ENCODE measurements around the gene SPOCK3. TPM values are rescaled to one million over a fixed set of nuclear protein-coding genes. Genes with fewer than 3 reads are reported as not detected.

Gene SPOCK3
- total RNA-seq, 1 donor, result not detected

DNA sequence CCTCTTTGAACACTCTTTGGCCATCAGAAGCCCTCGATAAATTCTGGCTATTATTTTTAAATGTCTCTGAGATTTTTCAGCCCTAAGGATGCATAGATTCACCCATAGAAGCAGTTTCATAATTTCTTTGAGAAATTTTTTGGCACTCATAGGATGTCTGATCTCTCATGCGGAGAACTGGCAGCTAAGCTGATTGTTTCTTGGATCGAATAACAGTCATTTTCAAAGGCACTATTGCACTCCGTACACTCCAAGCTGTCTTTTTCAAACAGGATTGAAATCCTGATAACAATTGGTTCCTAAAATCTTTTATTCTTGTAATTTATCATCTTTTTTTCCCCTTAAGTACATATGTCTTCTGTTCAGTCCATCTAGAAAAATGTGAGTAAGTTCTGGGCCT is 411.9 kb downstream of the SPOCK3 start:
- TF ChIP-seq CTCF (IDR thresholded peaks at IDR 0.05; ENCODE audit: extremely low read depth, low read depth, low read length), result no peak
- H3K4me2 ChIP-seq (ENCODE audit: insufficient read depth, low read length), result no peak overlapping the region
- DNase-seq (ENCODE audit: insufficient read length, low spot score, missing footprints), result no peak

DNA sequence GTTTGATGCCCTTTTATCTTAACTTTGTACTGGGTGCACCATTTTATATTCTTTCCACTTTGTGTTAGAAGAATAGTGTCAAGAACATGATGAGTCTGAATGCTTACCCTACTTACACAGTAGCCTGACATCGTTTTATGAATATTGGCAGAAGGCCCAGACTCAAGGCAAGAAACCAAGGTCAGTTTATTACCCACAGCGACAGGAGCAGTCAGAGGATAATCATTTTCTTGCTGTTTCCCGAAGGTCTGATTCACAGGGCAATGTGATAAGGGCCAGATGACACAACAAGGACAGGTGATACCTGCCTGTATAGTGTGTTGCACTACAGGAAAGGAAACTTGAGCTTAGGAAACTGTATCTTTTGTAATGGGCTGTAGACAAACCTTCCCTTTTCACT is 417.4 kb downstream of the SPOCK3 start:
- Histone ChIP-seq H2AFZ (ENCODE audit: low read length) (no peak overlapping the region), H3K27ac (ENCODE audit: low read depth, low read length) (no peak overlapping the region), H4K20me1 (ENCODE audit: insufficient read depth, low read length) (no peaks in the 10 kb centered on the region), H3K36me3 (ENCODE audit: insufficient read depth, low read length) (no peaks in the 10 kb centered on the region), H3K4me1 (ENCODE audit: insufficient read depth, low read length) (no peaks in the 10 kb centered on the region), H3K4me3 (ENCODE audit: insufficient read depth, low read length) (no peak overlapping the region), H3K79me2 (ENCODE audit: insufficient read depth, low read length) (no peaks in the 10 kb centered on the region), H3K27me3 (ENCODE audit: insufficient read depth, low read length) (no peaks in the 10 kb centered on the region), H3K4me2 (ENCODE audit: insufficient read depth, low read length) (no peak overlapping the region), H3K9me3 (ENCODE audit: low read depth, low read length) (no peaks in the 10 kb centered on the region)
- DNase-seq (ENCODE audit: insufficient read length, low spot score, missing footprints), result no peak
- no peak for TF ChIP-seq CTCF (IDR thresholded peaks at IDR 0.05; ENCODE audit: extremely low read depth, low read depth, low read length)

More for the DNA sequence above, 411.9 kb downstream of the SPOCK3 start:
- Histone ChIP-seq H3K4me1 (ENCODE audit: insufficient read depth, low read length) (no peaks in the 10 kb centered on the region), H4K20me1 (ENCODE audit: insufficient read depth, low read length) (no peaks in the 10 kb centered on the region), H3K4me3 (ENCODE audit: insufficient read depth, low read length) (no peak overlapping the region), H3K27ac (ENCODE audit: low read depth, low read length) (no peak overlapping the region), H2AFZ (ENCODE audit: low read length) (no peak overlapping the region), H3K9me3 (ENCODE audit: low read depth, low read length) (no peaks in the 10 kb centered on the region), H3K27me3 (ENCODE audit: insufficient read depth, low read length) (no peaks in the 10 kb centered on the region), H3K36me3 (ENCODE audit: insufficient read depth, low read length) (no peaks in the 10 kb centered on the region), H3K79me2 (ENCODE audit: insufficient read depth, low read length) (no peaks in the 10 kb centered on the region)

GRCh38 chr4:166808380-166808779 is 425.9 kb downstream of the SPOCK3 start:
- no peak for TF ChIP-seq CTCF (IDR thresholded peaks at IDR 0.05; ENCODE audit: extremely low read depth, low read depth, low read length)
- Histone ChIP-seq H3K4me2 (ENCODE audit: insufficient read depth, low read length) (no peak overlapping the region), H3K27me3 (ENCODE audit: insufficient read depth, low read length) (no peaks in the 10 kb centered on the region), H2AFZ (ENCODE audit: low read length) (no peak overlapping the region), H3K9me3 (ENCODE audit: low read depth, low read length) (no peaks in the 10 kb centered on the region), H3K79me2 (ENCODE audit: insufficient read depth, low read length) (no peaks in the 10 kb centered on the region), H3K36me3 (ENCODE audit: insufficient read depth, low read length) (no peaks in the 10 kb centered on the region), H3K4me3 (ENCODE audit: insufficient read depth, low read length) (no peak overlapping the region), H3K27ac (ENCODE audit: low read depth, low read length) (no peak overlapping the region), H4K20me1 (ENCODE audit: insufficient read depth, low read length) (no peaks in the 10 kb centered on the region), H3K4me1 (ENCODE audit: insufficient read depth, low read length) (no peaks in the 10 kb centered on the region)
- no peak for DNase-seq (ENCODE audit: insufficient read length, low spot score, missing footprints)

DNA sequence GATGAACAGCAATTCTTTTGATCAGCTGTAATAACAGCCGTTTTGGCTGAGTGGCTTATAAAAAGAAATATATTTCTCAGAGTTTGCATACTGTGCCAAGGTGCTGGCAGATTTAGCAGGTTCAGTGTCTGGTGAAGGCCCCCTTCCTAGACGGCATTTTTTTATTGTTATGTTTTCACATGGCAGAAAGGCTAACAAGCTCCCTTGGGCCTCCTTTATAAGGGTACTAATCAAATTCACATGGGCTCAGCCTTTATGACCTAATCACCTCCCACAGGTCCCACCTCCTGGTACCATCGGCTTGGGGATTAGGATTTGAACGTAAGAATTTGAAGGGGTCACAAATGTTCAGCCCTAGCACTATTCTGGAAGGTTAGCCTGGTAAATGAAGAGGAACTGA is 431.9 kb downstream of the SPOCK3 start:
- Histone ChIP-seq H3K27me3 (ENCODE audit: insufficient read depth, low read length) (no peaks in the 10 kb centered on the region), H3K4me2 (ENCODE audit: insufficient read depth, low read length) (no peak overlapping the region), H4K20me1 (ENCODE audit: insufficient read depth, low read length) (no peaks in the 10 kb centered on the region), H2AFZ (ENCODE audit: low read length) (no peak overlapping the region), H3K27ac (ENCODE audit: low read depth, low read length) (no peak overlapping the region), H3K9me3 (ENCODE audit: low read depth, low read length) (no peaks in the 10 kb centered on the region), H3K36me3 (ENCODE audit: insufficient read depth, low read length) (no peaks in the 10 kb centered on the region), H3K79me2 (ENCODE audit: insufficient read depth, low read length) (no peaks in the 10 kb centered on the region), H3K4me3 (ENCODE audit: insufficient read depth, low read length) (no peak overlapping the region), H3K4me1 (ENCODE audit: insufficient read depth, low read length) (no peaks in the 10 kb centered on the region)
- TF ChIP-seq CTCF (IDR thresholded peaks at IDR 0.05; ENCODE audit: extremely low read depth, low read depth, low read length), result no peak
- DNase-seq (ENCODE audit: insufficient read length, low spot score, missing footprints), result no peak
